Stromal cell of bone marrow (primary cell): ENCODE data around the gene HSF2.

ENCODE experiments used
- DNase-seq: peaks from one replicate; pipeline ENCODE4 v3.0.0-alpha.2; 2012; ENCODE audit warnings: low read depth

HSF2 gene

GRCh38 chr6:122400121-122400450 lies 634 bp downstream of the HSF2 start:
- DNase-seq = no peak

GRCh38 chr6:122400462-122401089 lies 1.1 kb downstream of the HSF2 start:
- no peak for DNase-seq

GRCh38 chr6:122401104-122401503 lies 1.7 kb downstream of the HSF2 start:
- no peak for DNase-seq

- no peak for DNase-seq
These were observed 5.0 kb downstream of the HSF2 start for GRCh38 chr6:122404444-122404843.

GRCh38 chr6:122405417-122405816 lies 6.0 kb downstream of the HSF2 start:
- peak; percentile 8 for DNase-seq

GRCh38 chr6:122406187-122406586 lies 6.7 kb downstream of the HSF2 start:
- DNase-seq = no peak

GRCh38 chr6:122407712-122408111 lies 8.3 kb downstream of the HSF2 start:
- DNase-seq = no peak

- DNase-seq = no peak
These were observed 8.8 kb downstream of the HSF2 start for GRCh38 chr6:122408240-122408639.

- no peak for DNase-seq
These were observed 9.4 kb downstream of the HSF2 start for GRCh38 chr6:122408702-122409458.

GRCh38 chr6:122412001-122412400 lies 12.5 kb downstream of the HSF2 start:
- no peak for DNase-seq

- no peak for DNase-seq
These were observed 17.4 kb downstream of the HSF2 start for GRCh38 chr6:122416825-122417224.

- DNase-seq = no peak
These were observed 22.6 kb downstream of the HSF2 start for GRCh38 chr6:122422003-122422402.

- no peak for DNase-seq
These were observed 23.3 kb downstream of the HSF2 start for GRCh38 chr6:122422614-122423267.

- no peak for DNase-seq
These were observed 24.3 kb downstream of the HSF2 start for GRCh38 chr6:122423734-122424133.

GRCh38 chr6:122426597-122426996 lies 27.1 kb downstream of the HSF2 start:
- no peak for DNase-seq

GRCh38 chr6:122428781-122429180 lies 29.3 kb downstream of the HSF2 start:
- no peak for DNase-seq

- no peak for DNase-seq
These were observed 29.9 kb downstream of the HSF2 start for GRCh38 chr6:122429323-122429722.

- no peak for DNase-seq
These were observed 32.3 kb downstream of the HSF2 start for GRCh38 chr6:122431780-122432179.

GRCh38 chr6:122432816-122433215 lies 33.4 kb downstream of the HSF2 start:
- no peak for DNase-seq

GRCh38 chr6:122438975-122439374 lies 39.5 kb downstream of the HSF2 start:
- DNase-seq = no peak

GRCh38 chr6:122445274-122445673 lies 45.8 kb downstream of the HSF2 start:
- no peak for DNase-seq

GRCh38 chr6:122449069-122449468 lies 49.6 kb downstream of the HSF2 start:
- DNase-seq = no peak

GRCh38 chr6:122452509-122452908 lies 53.1 kb downstream of the HSF2 start:
- no peak for DNase-seq
